DOHH2 (cell line): ENCODE measurements around the gene ABCG1.

ENCODE experiments used
- H3F3A ChIP-seq: fragments of 200-600 bp; sonication (generic), shearing (Covaris generic); 2 replicates; pipeline ENCODE4 v1.6.0; 2016; ENCODE audit warnings: antibody characterized with exemption, mild to moderate bottlenecking; ENCODE audit not compliant: control insufficient read depth, insufficient read depth
- H3K27ac ChIP-seq: fragments of 200-600 bp; sonication (generic); 2 replicates; pipeline ENCODE4 v1.5.1; 2014; ENCODE audit warnings: low read depth, mild to moderate bottlenecking, low read length, moderate library complexity
- H3K27me3 ChIP-seq: fragments of 200-600 bp; sonication (generic); 2 replicates; pipeline ENCODE4 v1.6.1; 2014; ENCODE audit warnings: mild to moderate bottlenecking, low read length, mixed read lengths; ENCODE audit not compliant: control insufficient read depth
- H3K36me3 ChIP-seq: fragments of 200-600 bp; sonication (generic); 2 replicates; pipeline ENCODE4 v1.6.1; 2014; ENCODE audit warnings: mild to moderate bottlenecking, low read length, moderate library complexity, mixed read lengths; ENCODE audit not compliant: control insufficient read depth
- H3K4me1 ChIP-seq: fragments of 200-600 bp; sonication (generic); 2 replicates; pipeline ENCODE4 v1.6.1; 2014; ENCODE audit warnings: mild to moderate bottlenecking, low read length, mixed read lengths; ENCODE audit not compliant: control insufficient read depth
- H3K4me2 ChIP-seq: fragments of 200-600 bp; sonication (generic); 2 replicates; pipeline ENCODE4 v1.6.0; 2014; ENCODE audit warnings: mild to moderate bottlenecking, low read length, moderate library complexity
- H3K4me3 ChIP-seq: fragments of 200-600 bp; sonication (generic); 2 replicates; pipeline ENCODE4 v1.5.1; 2014; ENCODE audit warnings: mild to moderate bottlenecking, low read length, mixed read lengths
- H3K79me2 ChIP-seq: fragments of 200-600 bp; sonication (generic); 2 replicates; pipeline ENCODE4 v1.6.1; 2014; ENCODE audit warnings: mild to moderate bottlenecking, low read length, mixed read lengths; ENCODE audit not compliant: control insufficient read depth
- H3K9me2 ChIP-seq: fragments of 200-600 bp; sonication (generic); replicated peaks from 2 replicates; pipeline ENCODE4 v1.6.1; 2014; ENCODE audit warnings: mild to moderate bottlenecking, low read length, mixed read lengths; ENCODE audit not compliant: control insufficient read depth
- H3K9me3 ChIP-seq: fragments of 200-600 bp; sonication (generic); 2 replicates; pipeline ENCODE4 v1.6.1; 2014; ENCODE audit warnings: antibody characterized with exemption, low read length, mixed read lengths; ENCODE audit not compliant: control insufficient read depth, insufficient read depth
- H4K20me1 ChIP-seq: fragments of 200-600 bp; sonication (generic); 2 replicates; pipeline ENCODE4 v1.6.0; 2014; ENCODE audit warnings: low read depth, mild to moderate bottlenecking, antibody characterized with exemption, low read length, moderate library complexity; ENCODE audit not compliant: control insufficient read depth, insufficient read depth
- CTCF ChIP-seq: fragments of 200-600 bp; sonication (generic); IDR thresholded peaks from one replicate; pipeline ENCODE4 v1.5.1; 2014; ENCODE audit warnings: antibody characterized with exemption, mild to moderate bottlenecking, low read depth, low read length; ENCODE audit not compliant: poor library complexity, severe bottlenecking
- EZH2phosphoT487 ChIP-seq: fragments of 200-600 bp; sonication (generic); IDR thresholded peaks from 2 replicates; pipeline ENCODE4 v1.6.1; 2017; ENCODE audit warnings: borderline replicate concordance, mild to moderate bottlenecking, antibody characterized with exemption, low read length, moderate library complexity, mixed read lengths

Gene ABCG1

DNA sequence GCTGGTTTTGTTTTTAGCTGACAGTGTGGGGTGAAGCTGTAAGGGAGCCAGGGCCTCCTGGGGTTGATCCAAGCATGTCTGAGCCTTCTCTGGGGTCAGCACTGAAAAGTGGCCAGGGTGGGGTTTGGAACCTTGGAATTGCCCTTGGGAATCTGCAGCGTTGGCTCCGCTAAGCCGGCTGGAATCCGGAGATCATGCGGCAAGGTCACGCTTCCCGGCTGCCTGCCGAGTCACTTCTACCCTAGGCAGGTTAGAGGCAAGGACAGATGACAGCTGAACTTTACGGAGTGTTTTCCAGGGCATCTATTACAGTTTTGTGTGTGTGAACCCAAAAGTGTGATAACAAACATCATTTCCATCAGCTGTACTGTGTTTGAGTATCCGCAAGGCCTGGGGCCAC, 17.1 kb downstream of the ABCG1 start:
- Histone ChIP-seq H3K9me2 (no peaks in the 10 kb centered on the region), H3K36me3 (peaks cover 5% of the 10 kb centered on the region), H3K79me2 (no peaks in the 10 kb centered on the region), H3K27me3 (peaks cover 13% of the 10 kb centered on the region), H3K4me1 (peaks cover 74% of the 10 kb centered on the region), H3F3A (peaks cover 21% of the 10 kb centered on the region), H4K20me1 (no peaks in the 10 kb centered on the region), H3K9me3 (no peaks in the 10 kb centered on the region), H3K4me2 (no peak overlapping the region), H3K27ac (no peak overlapping the region), H3K4me3 (no peak overlapping the region)
- no peak for TF ChIP-seq CTCF
- TF ChIP-seq EZH2phosphoT487 = no peak

DNA sequence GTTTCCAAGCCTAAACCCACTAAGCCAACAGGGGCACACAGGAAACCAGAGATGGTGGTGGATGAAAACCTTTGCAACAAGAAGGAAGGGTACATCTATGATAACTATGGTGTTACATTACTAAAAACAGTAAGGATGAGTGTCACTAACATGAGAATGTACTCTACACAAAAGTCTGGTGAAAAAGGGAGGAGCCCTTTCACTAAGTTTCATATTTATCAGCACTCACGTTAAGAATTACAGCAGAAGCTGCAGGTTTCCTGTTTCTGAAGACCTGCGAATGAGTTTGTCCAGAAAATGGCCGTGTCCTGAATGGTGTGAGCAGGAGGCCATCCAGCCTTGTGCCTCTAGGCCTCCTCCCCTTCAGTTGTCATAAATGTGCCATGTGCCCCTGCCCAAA, 17.8 kb downstream of the ABCG1 start:
- Histone ChIP-seq H4K20me1 (no peaks in the 10 kb centered on the region), H3K4me1 (peaks cover 72% of the 10 kb centered on the region), H3K27me3 (peaks cover 13% of the 10 kb centered on the region), H3K9me2 (no peaks in the 10 kb centered on the region), H3K36me3 (peaks cover 5% of the 10 kb centered on the region), H3K27ac (no peak overlapping the region), H3K4me3 (no peak overlapping the region), H3F3A (peaks cover 21% of the 10 kb centered on the region), H3K9me3 (no peaks in the 10 kb centered on the region), H3K4me2 (no peak overlapping the region), H3K79me2 (no peaks in the 10 kb centered on the region)
- TF ChIP-seq CTCF (no peak), EZH2phosphoT487 (no peak)

DNA sequence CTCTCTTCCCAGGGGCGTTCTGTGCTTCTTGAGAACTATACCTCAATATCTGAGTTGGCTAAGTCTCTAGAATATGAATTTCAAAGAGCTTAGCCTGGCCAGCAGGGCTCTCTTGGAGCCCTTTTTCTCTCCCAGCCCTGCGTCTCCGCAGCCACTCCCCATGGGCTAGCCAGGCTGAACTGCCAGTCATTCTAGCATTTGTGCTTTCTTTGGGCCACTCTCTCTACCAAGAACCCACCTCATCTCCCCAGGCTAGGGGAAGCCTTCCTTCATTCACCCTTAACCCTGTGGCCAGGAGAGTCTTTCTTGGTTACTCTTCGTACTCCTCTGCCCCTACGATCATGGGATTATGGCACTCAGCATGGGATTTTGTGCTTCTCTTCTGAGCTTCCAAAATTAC, 18.2 kb downstream of the ABCG1 start:
- no peaks in the 10 kb centered on the region for H3K9me2 ChIP-seq
- H3K4me2 ChIP-seq = no peak overlapping the region
- peaks cover 5% of the 10 kb centered on the region for H3K36me3 ChIP-seq
- H3K4me1 ChIP-seq = peaks cover 70% of the 10 kb centered on the region
- no peak overlapping the region for H3K27ac ChIP-seq
- H3K79me2 ChIP-seq = no peaks in the 10 kb centered on the region
- H3K9me3 ChIP-seq = no peaks in the 10 kb centered on the region
- TF ChIP-seq EZH2phosphoT487 (no peak), CTCF (no peak)
- no peaks in the 10 kb centered on the region for H4K20me1 ChIP-seq
- peaks cover 21% of the 10 kb centered on the region for H3F3A ChIP-seq
- peaks cover 13% of the 10 kb centered on the region for H3K27me3 ChIP-seq
- H3K4me3 ChIP-seq = no peak overlapping the region

DNA sequence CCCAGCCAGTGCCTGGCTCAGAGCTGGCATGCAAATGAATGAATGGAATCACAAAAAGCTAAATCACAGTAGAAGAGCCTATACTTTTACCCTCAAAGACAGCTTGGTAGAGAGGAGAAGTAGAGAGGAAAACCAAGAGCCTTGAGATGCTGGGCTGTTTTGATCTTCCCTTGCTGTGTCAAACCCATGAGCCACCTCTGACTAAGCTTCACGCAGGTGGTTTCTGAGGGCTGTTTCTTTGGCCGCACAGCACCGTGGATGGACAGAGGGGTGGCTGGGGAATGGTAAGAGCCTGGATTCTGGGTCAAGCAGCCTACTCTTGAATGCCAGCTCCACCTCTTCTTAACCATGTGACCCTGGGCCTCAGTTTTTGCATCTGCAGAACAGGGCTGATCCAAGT, 18.6 kb downstream of the ABCG1 start:
- TF ChIP-seq EZH2phosphoT487 = no peak
- TF ChIP-seq CTCF = no peak
- Histone ChIP-seq H3K4me2 (no peak overlapping the region), H3K4me1 (peaks cover 70% of the 10 kb centered on the region)

More for the DNA sequence above, 18.6 kb downstream of the ABCG1 start:
- H3K27ac ChIP-seq = no peak overlapping the region
- no peak overlapping the region for H3K4me3 ChIP-seq
- no peaks in the 10 kb centered on the region for H3K9me3 ChIP-seq
- peaks cover 19% of the 10 kb centered on the region for H3F3A ChIP-seq
- peaks cover 4% of the 10 kb centered on the region for H3K36me3 ChIP-seq
- H3K27me3 ChIP-seq = peaks cover 13% of the 10 kb centered on the region
- H3K79me2 ChIP-seq = no peaks in the 10 kb centered on the region
- H4K20me1 ChIP-seq = no peaks in the 10 kb centered on the region
- H3K9me2 ChIP-seq = no peaks in the 10 kb centered on the region
